CD4-positive, alpha-beta T cell treated with Interleukin-15 for 1 hour (primary cell): Measurements from ENCODE around the gene S1PR2.
A peak's percentile ranks its signal among the peaks of the same experiment; 100 is the strongest.

ENCODE experiments used
- DNase-seq: peaks from one replicate; pipeline ENCODE4 v3.0.0-alpha.2; 2020

S1PR2 gene, protein sequence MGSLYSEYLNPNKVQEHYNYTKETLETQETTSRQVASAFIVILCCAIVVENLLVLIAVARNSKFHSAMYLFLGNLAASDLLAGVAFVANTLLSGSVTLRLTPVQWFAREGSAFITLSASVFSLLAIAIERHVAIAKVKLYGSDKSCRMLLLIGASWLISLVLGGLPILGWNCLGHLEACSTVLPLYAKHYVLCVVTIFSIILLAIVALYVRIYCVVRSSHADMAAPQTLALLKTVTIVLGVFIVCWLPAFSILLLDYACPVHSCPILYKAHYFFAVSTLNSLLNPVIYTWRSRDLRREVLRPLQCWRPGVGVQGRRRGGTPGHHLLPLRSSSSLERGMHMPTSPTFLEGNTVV

GRCh38 chr19:10230861-10231611, at the start of gene S1PR2:
TSS of gene S1PR2 (minus strand) at chr19:10231331. CDS start at chr19:10224905, 6,426 bp downstream.
- peak; percentile 86 for DNase-seq

- DNase-seq = no peak
Measured at GRCh38 chr19:10279737-10280442, 48.8 kb upstream of the S1PR2 start.

- DNase-seq = no peak
Measured at GRCh38 chr19:10278935-10279334, 47.8 kb upstream of the S1PR2 start.

GRCh38 chr19:10277795-10278589, 46.9 kb upstream of the S1PR2 start:
- DNase-seq = no peak

- no peak for DNase-seq
Measured at GRCh38 chr19:10274589-10274988, 43.5 kb upstream of the S1PR2 start.

- peak; percentile 82 for DNase-seq
Measured at GRCh38 chr19:10271543-10272086, 40.5 kb upstream of the S1PR2 start.

- peak; percentile 90 for DNase-seq
Measured at GRCh38 chr19:10270616-10271394, 39.7 kb upstream of the S1PR2 start, which contains the start of gene ICAM1. TSS of gene ICAM1 (plus strand) at chr19:10271120. CDS start at chr19:10271160, 40 bp downstream.

- peak; percentile 89 for DNase-seq
Measured at GRCh38 chr19:10270180-10270615, 39.1 kb upstream of the S1PR2 start.

- peak; percentile 87 for DNase-seq
Measured at GRCh38 chr19:10269333-10270179, 38.4 kb upstream of the S1PR2 start.

- no peak for DNase-seq
Measured at GRCh38 chr19:10268071-10268470, 36.9 kb upstream of the S1PR2 start.

GRCh38 chr19:10266706-10267105, 35.6 kb upstream of the S1PR2 start:
- DNase-seq = no peak

DNA sequence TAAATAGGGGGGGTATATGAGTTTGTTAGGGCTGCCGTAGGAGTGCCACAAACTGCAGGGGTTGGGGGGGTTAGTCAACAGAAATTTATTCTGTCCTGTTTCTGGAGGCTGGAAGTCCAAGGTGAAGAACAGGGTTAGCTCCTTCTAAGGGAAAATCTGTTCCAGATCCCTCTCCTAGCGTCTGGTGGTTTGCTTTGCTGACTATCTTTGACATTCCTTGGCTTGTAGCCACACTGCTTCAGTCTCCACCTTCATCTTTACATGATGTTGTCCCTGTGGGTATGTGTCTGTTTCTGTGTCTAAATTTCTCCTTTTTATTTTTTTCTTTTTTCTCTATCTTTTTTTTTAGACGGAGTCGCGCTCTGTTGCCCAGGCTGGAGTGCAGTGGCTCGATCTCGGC, 31.6 kb upstream of the S1PR2 start:
- no peak for DNase-seq

DNA sequence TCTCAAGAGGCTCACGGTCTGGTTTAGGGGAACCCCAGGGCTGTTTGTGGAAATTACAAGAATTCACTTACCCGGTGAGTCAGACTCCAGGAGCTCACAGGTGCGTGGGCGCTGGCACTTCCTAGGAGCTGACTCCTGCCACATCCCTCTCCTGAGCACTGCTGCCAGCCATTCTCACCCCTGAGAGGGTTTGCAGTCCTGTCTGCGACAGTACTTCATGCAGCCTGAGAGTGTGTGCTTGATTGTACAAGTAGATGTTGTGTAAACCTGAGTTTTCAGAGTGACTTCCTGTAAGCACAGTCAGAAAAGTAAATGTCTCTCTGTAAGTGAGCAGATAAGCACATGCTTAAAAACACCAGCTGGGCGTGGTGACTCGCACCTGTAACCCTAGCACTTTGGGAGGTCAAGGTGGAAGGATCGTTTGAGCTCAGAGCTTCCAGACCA, 29.0 kb upstream of the S1PR2 start:
- DNase-seq = no peak

DNA sequence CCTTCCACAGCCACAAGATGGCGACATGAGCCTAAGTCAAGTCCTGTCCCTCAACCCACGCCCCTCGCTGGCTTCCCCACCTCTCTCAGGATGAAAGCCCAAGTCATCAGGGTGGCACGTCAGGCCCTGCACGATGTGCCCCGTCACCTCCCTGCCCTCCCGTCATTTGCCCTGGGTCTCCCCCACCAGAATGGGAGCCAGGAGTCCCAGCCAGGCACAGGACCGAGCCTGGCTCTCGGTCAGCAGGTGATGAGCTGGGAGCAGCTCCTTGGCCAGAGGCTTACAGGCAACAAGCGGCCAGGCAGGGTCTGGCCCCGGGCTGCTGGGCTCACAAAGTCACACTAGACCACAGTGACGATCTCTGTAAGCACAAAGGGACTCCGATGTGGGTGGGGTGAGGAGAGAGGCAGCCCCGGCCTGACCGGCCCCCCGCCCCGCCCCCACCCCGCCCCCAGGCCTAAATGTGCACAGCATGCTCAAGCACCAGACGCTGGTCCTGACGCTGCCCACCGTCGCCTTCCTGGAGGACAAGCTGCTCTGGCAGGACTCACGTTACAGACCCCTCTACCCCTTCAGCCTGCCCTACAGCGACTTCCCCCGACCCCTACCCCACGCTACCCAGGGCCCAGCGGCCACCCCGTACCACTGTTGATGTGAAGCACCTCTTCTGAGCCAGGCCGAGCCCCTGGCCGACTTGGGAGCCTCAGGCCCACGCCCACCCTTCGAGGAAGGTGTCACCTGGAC, 28.2 kb upstream of the S1PR2 start:
- DNase-seq = peak; percentile 88

GRCh38 chr19:10258080-10258710, 27.1 kb upstream of the S1PR2 start:
- no peak for DNase-seq

- DNase-seq = no peak
Measured at GRCh38 chr19:10256970-10257615, 26.0 kb upstream of the S1PR2 start.

DNA sequence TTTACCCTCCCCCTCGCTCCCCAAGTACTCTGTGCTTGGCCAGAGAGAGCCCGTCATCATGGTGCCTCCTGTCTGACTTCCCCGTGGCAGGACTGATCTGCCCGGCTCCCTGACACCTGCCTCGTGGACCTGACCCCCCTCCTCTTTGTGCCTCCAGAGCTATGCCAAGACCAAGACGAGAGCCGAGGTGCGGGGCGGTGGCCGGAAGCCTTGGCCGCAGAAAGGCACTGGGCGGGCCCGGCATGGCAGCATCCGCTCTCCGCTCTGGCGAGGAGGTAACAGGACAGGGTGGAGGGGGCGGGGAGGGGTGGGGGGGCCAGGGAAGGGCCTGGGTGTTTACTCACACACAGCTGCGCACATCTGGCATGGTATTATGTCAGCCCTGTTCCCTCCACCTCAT, 25.4 kb upstream of the S1PR2 start:
- no peak for DNase-seq

GRCh38 chr19:10255358-10255757, 24.2 kb upstream of the S1PR2 start:
- no peak for DNase-seq

DNA sequence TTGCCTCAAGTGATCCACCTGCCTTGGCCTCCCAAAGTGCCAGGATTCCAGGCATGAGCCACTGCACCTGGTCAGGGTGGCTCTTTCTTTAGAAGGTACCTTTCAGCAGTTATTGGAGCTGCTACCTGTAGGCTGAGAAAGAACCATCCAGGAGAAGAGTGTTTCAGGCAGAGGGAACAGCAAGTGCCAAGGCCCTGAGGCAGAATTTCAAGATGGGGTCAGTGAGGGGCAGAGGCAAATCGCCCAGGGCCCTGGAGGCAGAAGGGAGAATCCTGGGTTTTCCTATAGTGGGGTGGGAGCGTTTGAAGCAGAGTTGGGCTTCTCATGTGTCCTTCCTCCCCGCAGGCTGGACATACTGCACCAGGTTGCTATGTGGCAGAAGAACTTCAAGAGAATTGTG, 23.1 kb upstream of the S1PR2 start:
- DNase-seq = no peak
